Myocyte (in vitro differentiated cells): ENCODE results near the gene GALNT14. TPM values are rescaled to one million over a fixed set of nuclear protein-coding genes. Genes with fewer than 3 reads are reported as not detected.

Source experiments
- DNase-seq: peaks from one replicate; pipeline ENCODE4 v3.0.0-alpha.2; 2012; ENCODE audit warnings: low read depth
- total RNA-seq: library from RNA; depleted of rRNA; stranded (reverse); fragments of >200 nt; gene quantifications from 2 replicates; pipeline ENCODE4 v1.2.3, GENCODE V29; 2014

The GALNT14 gene
- total RNA-seq, 1 donor from 2014 or later, result not detected

DNA sequence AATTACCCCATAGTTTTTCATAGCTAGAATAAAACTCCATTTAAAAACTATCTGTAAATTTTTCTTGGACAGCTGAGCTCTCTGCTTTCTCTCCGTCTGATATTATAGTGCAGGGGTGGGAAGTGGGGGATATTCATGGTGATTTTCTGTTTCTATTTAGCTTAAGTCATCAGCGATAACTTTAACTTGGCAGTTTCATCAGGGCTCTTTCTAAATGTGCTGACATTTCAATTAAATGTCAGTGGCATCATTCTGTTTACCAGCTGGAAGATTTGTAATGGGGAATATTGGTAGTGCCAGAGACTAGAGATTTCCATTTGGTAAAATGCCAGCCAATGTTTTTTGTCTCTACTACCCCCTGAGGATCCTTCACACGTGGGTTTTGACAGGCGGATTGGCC lies 277.5 kb downstream of the GALNT14 start:
- DNase-seq, result no peak

Other genes with a start within 250 kb of the GALNT14 start
- gene CAPN14, start 79.1 kb upstream of the GALNT14 start, total RNA-seq, result 0.05 TPM in 1 of 2 replicates, not detected in the other
- gene EHD3, start 95.7 kb upstream of the GALNT14 start, total RNA-seq, result 5.0 and 5.6 TPM in 2 replicates